ENCODE measurements around the gene ULK1. TPM values are rescaled to one million over a fixed set of nuclear protein-coding genes. Genes with fewer than 3 reads are reported as not detected.
A peak's percentile ranks its signal among the peaks of the same experiment; 100 is the strongest.

The ULK1 gene
- total and polyA plus RNA-seq, 2 of the 13 experiments (the other 11 are each of a cell fraction or from before 2014, with no cell fraction given), result 2.8 to 10.1 TPM

- TF ChIP-seq, protein P1, sequence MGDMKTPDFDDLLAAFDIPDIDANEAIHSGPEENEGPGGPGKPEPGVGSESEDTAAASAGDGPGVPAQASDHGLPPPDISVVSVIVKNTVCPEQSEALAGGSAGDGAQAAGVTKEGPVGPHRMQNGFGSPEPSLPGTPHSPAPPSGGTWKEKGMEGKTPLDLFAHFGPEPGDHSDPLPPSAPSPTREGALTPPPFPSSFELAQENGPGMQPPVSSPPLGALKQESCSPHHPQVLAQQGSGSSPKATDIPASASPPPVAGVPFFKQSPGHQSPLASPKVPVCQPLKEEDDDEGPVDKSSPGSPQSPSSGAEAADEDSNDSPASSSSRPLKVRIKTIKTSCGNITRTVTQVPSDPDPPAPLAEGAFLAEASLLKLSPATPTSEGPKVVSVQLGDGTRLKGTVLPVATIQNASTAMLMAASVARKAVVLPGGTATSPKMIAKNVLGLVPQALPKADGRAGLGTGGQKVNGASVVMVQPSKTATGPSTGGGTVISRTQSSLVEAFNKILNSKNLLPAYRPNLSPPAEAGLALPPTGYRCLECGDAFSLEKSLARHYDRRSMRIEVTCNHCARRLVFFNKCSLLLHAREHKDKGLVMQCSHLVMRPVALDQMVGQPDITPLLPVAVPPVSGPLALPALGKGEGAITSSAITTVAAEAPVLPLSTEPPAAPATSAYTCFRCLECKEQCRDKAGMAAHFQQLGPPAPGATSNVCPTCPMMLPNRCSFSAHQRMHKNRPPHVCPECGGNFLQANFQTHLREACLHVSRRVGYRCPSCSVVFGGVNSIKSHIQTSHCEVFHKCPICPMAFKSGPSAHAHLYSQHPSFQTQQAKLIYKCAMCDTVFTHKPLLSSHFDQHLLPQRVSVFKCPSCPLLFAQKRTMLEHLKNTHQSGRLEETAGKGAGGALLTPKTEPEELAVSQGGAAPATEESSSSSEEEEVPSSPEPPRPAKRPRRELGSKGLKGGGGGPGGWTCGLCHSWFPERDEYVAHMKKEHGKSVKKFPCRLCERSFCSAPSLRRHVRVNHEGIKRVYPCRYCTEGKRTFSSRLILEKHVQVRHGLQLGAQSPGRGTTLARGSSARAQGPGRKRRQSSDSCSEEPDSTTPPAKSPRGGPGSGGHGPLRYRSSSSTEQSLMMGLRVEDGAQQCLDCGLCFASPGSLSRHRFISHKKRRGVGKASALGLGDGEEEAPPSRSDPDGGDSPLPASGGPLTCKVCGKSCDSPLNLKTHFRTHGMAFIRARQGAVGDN (CRISPR knock-in tag; IDR thresholded peaks at IDR 0.05), result peak; percentile 92
- 0 out of 2 replicates have a peak, but pooled peaks have one; percentile 51 for TF ChIP-seq ZNF547 (CRISPR knock-in tag; IDR thresholded peaks at IDR 0.05)
- TF ChIP-seq ZNF264 (CRISPR knock-in tag; IDR thresholded peaks at IDR 0.05), result no peak
- TF ChIP-seq PRDM10 (CRISPR knock-in tag; IDR thresholded peaks at IDR 0.05; ENCODE audit: low read depth), result peak; percentile 37; the same call in 1 of the 2 replicates
- peak; percentile 60; the same call in 1 of the 2 replicates for TF ChIP-seq ZNF333 (CRISPR knock-in tag; IDR thresholded peaks at IDR 0.05; ENCODE audit: borderline replicate concordance)
- TF ChIP-seq POLR2G (IDR thresholded peaks at IDR 0.05; ENCODE audit: low read depth, low read length), result peak; percentile 90
- peak; percentile 77 for TF ChIP-seq FOXC1 (CRISPR knock-in tag; IDR thresholded peaks at IDR 0.05; ENCODE audit: borderline replicate concordance)
- TF ChIP-seq, protein P2, sequence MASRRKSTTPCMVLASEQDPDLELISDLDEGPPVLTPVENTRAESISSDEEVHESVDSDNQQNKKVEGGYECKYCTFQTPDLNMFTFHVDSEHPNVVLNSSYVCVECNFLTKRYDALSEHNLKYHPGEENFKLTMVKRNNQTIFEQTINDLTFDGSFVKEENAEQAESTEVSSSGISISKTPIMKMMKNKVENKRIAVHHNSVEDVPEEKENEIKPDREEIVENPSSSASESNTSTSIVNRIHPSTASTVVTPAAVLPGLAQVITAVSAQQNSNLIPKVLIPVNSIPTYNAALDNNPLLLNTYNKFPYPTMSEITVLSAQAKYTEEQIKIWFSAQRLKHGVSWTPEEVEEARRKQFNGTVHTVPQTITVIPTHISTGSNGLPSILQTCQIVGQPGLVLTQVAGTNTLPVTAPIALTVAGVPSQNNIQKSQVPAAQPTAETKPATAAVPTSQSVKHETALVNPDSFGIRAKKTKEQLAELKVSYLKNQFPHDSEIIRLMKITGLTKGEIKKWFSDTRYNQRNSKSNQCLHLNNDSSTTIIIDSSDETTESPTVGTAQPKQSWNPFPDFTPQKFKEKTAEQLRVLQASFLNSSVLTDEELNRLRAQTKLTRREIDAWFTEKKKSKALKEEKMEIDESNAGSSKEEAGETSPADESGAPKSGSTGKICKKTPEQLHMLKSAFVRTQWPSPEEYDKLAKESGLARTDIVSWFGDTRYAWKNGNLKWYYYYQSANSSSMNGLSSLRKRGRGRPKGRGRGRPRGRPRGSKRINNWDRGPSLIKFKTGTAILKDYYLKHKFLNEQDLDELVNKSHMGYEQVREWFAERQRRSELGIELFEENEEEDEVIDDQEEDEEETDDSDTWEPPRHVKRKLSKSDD (CRISPR knock-in tag; IDR thresholded peaks at IDR 0.05; ENCODE audit: low read depth), result no peak; the same call in 1 of the 2 replicates
- no peak for TF ChIP-seq ZNF260 (CRISPR knock-in tag; IDR thresholded peaks at IDR 0.05; ENCODE audit: borderline replicate concordance, low read depth)
- no peak for TF ChIP-seq HHEX (CRISPR knock-in tag; IDR thresholded peaks at IDR 0.05)
- peak; percentile 71 for TF ChIP-seq ZNF792 (CRISPR knock-in tag; IDR thresholded peaks at IDR 0.05)
- TF ChIP-seq ZBTB26 (CRISPR knock-in tag; IDR thresholded peaks at IDR 0.05; ENCODE audit: borderline replicate concordance), result peak; percentile 26; the same call in 1 of the 2 replicates
- TF ChIP-seq, protein P3, sequence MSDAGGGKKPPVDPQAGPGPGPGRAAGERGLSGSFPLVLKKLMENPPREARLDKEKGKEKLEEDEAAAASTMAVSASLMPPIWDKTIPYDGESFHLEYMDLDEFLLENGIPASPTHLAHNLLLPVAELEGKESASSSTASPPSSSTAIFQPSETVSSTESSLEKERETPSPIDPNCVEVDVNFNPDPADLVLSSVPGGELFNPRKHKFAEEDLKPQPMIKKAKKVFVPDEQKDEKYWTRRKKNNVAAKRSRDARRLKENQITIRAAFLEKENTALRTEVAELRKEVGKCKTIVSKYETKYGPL (CRISPR knock-in tag; IDR thresholded peaks at IDR 0.05), result no peak
- no peak for TF ChIP-seq CEBPB (IDR thresholded peaks at IDR 0.05; ENCODE audit: borderline replicate concordance, low read depth, low read length)
- TF ChIP-seq PPARG (CRISPR knock-in tag; conservative IDR thresholded peaks at IDR 0.05), result 0 out of 2 replicates have a peak, but pooled peaks have one; percentile 12
Observed at GRCh38 chr12:131928711-131929580, 34.5 kb downstream of the ULK1 start, which contains the start of gene PUS1 (continued).

All from HepG2 (cell line).